ENCODE results near the gene AAMP.

The AAMP gene

DNA sequence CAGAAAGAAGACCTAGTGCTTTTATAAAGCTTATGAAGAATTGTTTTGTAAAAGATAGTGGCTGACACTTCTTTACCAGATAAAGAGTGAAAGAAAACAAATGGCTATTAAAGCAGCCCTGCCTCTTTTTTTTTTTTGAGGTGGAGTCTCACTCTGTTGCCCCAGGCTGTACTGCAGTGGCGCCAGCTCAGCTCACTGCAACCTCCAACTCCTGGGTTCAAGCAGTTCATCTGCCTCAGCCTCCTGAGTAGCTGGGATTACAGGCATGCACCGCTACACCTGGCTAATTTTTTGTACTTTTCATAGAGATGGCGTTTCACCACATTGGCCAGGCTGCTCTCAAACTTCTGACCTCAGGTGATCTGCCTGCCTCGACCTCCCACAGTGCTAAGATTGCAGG lies 40.1 kb downstream of the AAMP start:
- Histone ChIP-seq H2AFZ (ENCODE audit: low read length) (no peak overlapping the region), H3K9ac (ENCODE audit: low read length) (no peak overlapping the region), H3K4me1 (ENCODE audit: insufficient read depth, low read length, severe bottlenecking) (peaks cover 16% of the 10 kb centered on the region), H3F3A (ENCODE audit: insufficient read depth, low read length) (no peaks in the 10 kb centered on the region), H3K27ac (ENCODE audit: low read depth, low read length, poor library complexity, severe bottlenecking) (peak overlapping the region; percentile 11), H3K79me2 (ENCODE audit: insufficient read depth, low read length) (peaks cover 4% of the 10 kb centered on the region), H3K9me2 (ENCODE audit: low read depth, low read length) (no peaks in the 10 kb centered on the region), H3K36me3 (ENCODE audit: insufficient read depth, low read length) (peaks cover 97% of the 10 kb centered on the region), H4K20me1 (ENCODE audit: insufficient read depth, low read length) (no peaks in the 10 kb centered on the region), H3K27me3 (ENCODE audit: insufficient read depth, low read length) (no peaks in the 10 kb centered on the region), H3K9me3 (ENCODE audit: low read length) (no peaks in the 10 kb centered on the region), H3K4me3 (ENCODE audit: low read depth, low read length, poor library complexity, severe bottlenecking) (no peak overlapping the region), H3K4me2 (ENCODE audit: low read length) (no peak overlapping the region)
- TF ChIP-seq, protein P1, sequence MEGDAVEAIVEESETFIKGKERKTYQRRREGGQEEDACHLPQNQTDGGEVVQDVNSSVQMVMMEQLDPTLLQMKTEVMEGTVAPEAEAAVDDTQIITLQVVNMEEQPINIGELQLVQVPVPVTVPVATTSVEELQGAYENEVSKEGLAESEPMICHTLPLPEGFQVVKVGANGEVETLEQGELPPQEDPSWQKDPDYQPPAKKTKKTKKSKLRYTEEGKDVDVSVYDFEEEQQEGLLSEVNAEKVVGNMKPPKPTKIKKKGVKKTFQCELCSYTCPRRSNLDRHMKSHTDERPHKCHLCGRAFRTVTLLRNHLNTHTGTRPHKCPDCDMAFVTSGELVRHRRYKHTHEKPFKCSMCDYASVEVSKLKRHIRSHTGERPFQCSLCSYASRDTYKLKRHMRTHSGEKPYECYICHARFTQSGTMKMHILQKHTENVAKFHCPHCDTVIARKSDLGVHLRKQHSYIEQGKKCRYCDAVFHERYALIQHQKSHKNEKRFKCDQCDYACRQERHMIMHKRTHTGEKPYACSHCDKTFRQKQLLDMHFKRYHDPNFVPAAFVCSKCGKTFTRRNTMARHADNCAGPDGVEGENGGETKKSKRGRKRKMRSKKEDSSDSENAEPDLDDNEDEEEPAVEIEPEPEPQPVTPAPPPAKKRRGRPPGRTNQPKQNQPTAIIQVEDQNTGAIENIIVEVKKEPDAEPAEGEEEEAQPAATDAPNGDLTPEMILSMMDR (IDR thresholded peaks at IDR 0.05; ENCODE audit: low read length) = no peak

GRCh38 chr2:218229239-218229638 lies 40.7 kb downstream of the AAMP start:
- peaks cover 97% of the 10 kb centered on the region for H3K36me3 ChIP-seq (ENCODE audit: insufficient read depth, low read length)
- H4K20me1 ChIP-seq (ENCODE audit: insufficient read depth, low read length) = no peaks in the 10 kb centered on the region
- H3K79me2 ChIP-seq (ENCODE audit: insufficient read depth, low read length) = peaks cover 11% of the 10 kb centered on the region
- H3K9ac ChIP-seq (ENCODE audit: low read length) = no peak overlapping the region
- no peak overlapping the region for H2AFZ ChIP-seq (ENCODE audit: low read length)
- no peaks in the 10 kb centered on the region for H3K9me2 ChIP-seq (ENCODE audit: low read depth, low read length)
- H3K27me3 ChIP-seq (ENCODE audit: insufficient read depth, low read length) = no peaks in the 10 kb centered on the region
- H3K4me3 ChIP-seq (ENCODE audit: low read depth, low read length, poor library complexity, severe bottlenecking) = no peak overlapping the region
- H3F3A ChIP-seq (ENCODE audit: insufficient read depth, low read length) = no peaks in the 10 kb centered on the region
- TF ChIP-seq EZH2 (IDR thresholded peaks at IDR 0.05; ENCODE audit: borderline replicate concordance, low read length) = no peak
- TF ChIP-seq, protein P1 (IDR thresholded peaks at IDR 0.05; ENCODE audit: low read length) = no peak
- H3K27ac ChIP-seq (ENCODE audit: low read depth, low read length, poor library complexity, severe bottlenecking) = peak overlapping the region; percentile 43
- H3K4me2 ChIP-seq (ENCODE audit: low read length) = no peak overlapping the region
- H3K4me1 ChIP-seq (ENCODE audit: insufficient read depth, low read length, severe bottlenecking) = peaks cover 16% of the 10 kb centered on the region
- H3K9me3 ChIP-seq (ENCODE audit: low read length) = no peaks in the 10 kb centered on the region

GRCh38 chr2:218228366-218229090 lies 41.4 kb downstream of the AAMP start:
- no peaks in the 10 kb centered on the region for H3K9me2 ChIP-seq (ENCODE audit: low read depth, low read length)
- peaks cover 16% of the 10 kb centered on the region for H3K4me1 ChIP-seq (ENCODE audit: insufficient read depth, low read length, severe bottlenecking)
- H3K4me2 ChIP-seq (ENCODE audit: low read length) = no peak overlapping the region
- no peak overlapping the region for H2AFZ ChIP-seq (ENCODE audit: low read length)
- no peaks in the 10 kb centered on the region for H3K27me3 ChIP-seq (ENCODE audit: insufficient read depth, low read length)
- peaks cover 18% of the 10 kb centered on the region for H3K79me2 ChIP-seq (ENCODE audit: insufficient read depth, low read length)
- no peak overlapping the region for H3K4me3 ChIP-seq (ENCODE audit: low read depth, low read length, poor library complexity, severe bottlenecking)
- no peaks in the 10 kb centered on the region for H3K9me3 ChIP-seq (ENCODE audit: low read length)
- no peaks in the 10 kb centered on the region for H3F3A ChIP-seq (ENCODE audit: insufficient read depth, low read length)
- peak overlapping the region; percentile 43 for H3K27ac ChIP-seq (ENCODE audit: low read depth, low read length, poor library complexity, severe bottlenecking)
- H3K36me3 ChIP-seq (ENCODE audit: insufficient read depth, low read length) = peaks cover 97% of the 10 kb centered on the region
- H4K20me1 ChIP-seq (ENCODE audit: insufficient read depth, low read length) = peaks cover 4% of the 10 kb centered on the region; the same call in 1 of the 2 replicates
- TF ChIP-seq, protein P1 (IDR thresholded peaks at IDR 0.05; ENCODE audit: low read length) = no peak
- TF ChIP-seq EZH2 (IDR thresholded peaks at IDR 0.05; ENCODE audit: borderline replicate concordance, low read length) = no peak
- no peak overlapping the region for H3K9ac ChIP-seq (ENCODE audit: low read length)
